ENCODE measurements around the gene PER1.

- TF ChIP-seq CTCF (IDR thresholded peaks at IDR 0.05) (no peak), POLR2A (IDR thresholded peaks at IDR 0.05) (no peak), POLR2AphosphoS5 (IDR thresholded peaks at IDR 0.05) (no peak)
These were observed 56.8 kb downstream of the PER1 start for GRCh38 chr17:8095361-8095760.

Measured in sigmoid colon (tissue), 4 donors.